Panc1 (cell line): ENCODE results near the gene YY1AP1. TPM values are rescaled to one million over a fixed set of nuclear protein-coding genes. Genes with fewer than 3 reads are reported as not detected.

Experiments
- ATAC-seq: fragments of 200-7000 bp; cut with Tn5 transposase; 2 replicates; pipeline ENCODE4 v1.9.1; 2020; ENCODE audit warnings: mild to moderate bottlenecking, moderate library complexity
- BruUV-seq: library from RNA; stranded (reverse); fragments of 400-500 nt; replicated peaks from 2 replicates; lab custom pipeline; 2021; lab: Mats Ljungman, UMichigan
- CTCF ChIA-PET: fragments of 300-600 bp; sonication (Branson Sonifier 250); formaldehyde crosslinking; loops from one replicate; lab custom pipeline; 2022; ENCODE audit warnings: antibody characterized with exemption; lab: Charles Lee
- POLR2A ChIA-PET: fragments of 300-600 bp; sonication (Branson Sonifier 250); formaldehyde crosslinking; loops from one replicate; lab custom pipeline; 2022; ENCODE audit warnings: antibody characterized with exemption; lab: Charles Lee
- DNase-seq: peaks from one replicate; pipeline ENCODE4 v3.0.0-alpha.2; 2010; ENCODE audit warnings: low read depth, low spot score
- H3K27ac ChIP-seq: 2 replicates; pipeline ENCODE4 v1.5.1; 2011; ENCODE audit warnings: mild to moderate bottlenecking, low read length, inconsistent platforms
- H3K27me3 ChIP-seq: fragments of 200-500 bp; sonication (Bioruptor generic); 2 replicates; pipeline ENCODE4 v1.6.0; 2014; ENCODE audit warnings: low read length, inconsistent platforms; ENCODE audit not compliant: control insufficient read depth, insufficient read depth
- H3K36me3 ChIP-seq: fragments of 200-500 bp; sonication (Bioruptor generic); 2 replicates; pipeline ENCODE4 v1.5.1; 2014; ENCODE audit warnings: inconsistent platforms, mild to moderate bottlenecking, low read length, moderate library complexity; ENCODE audit not compliant: control insufficient read depth, insufficient read depth
- H3K4me1 ChIP-seq: 2 replicates; pipeline ENCODE4 v1.5.1; 2011; ENCODE audit warnings: inconsistent platforms, mild to moderate bottlenecking, low read length, moderate library complexity; ENCODE audit not compliant: control insufficient read depth, insufficient read depth
- H3K4me3 ChIP-seq, 2 experiments: 2 replicates each; pipeline ENCODE4 v1.5.1; 2011 to 2012; ENCODE audit warnings: low read depth in 2 of 2, low read length in 2 of 2, mild to moderate bottlenecking in 2 of 2, inconsistent platforms in 1 of 2, moderate library complexity in 1 of 2
- H3K9me3 ChIP-seq: fragments of 200-500 bp; sonication (Bioruptor generic); 2 replicates; pipeline ENCODE4 v1.5.1; 2014; ENCODE audit warnings: low read depth, mild to moderate bottlenecking, inconsistent platforms, low read length, moderate library complexity; ENCODE audit not compliant: control insufficient read depth, insufficient read depth
- POLR2AphosphoS5 ChIP-seq: IDR thresholded peaks from 2 replicates; pipeline ENCODE4 v1.6.1; 2012; ENCODE audit warnings: mild to moderate bottlenecking, low read depth, low read length, moderate library complexity
- SIN3A ChIP-seq: IDR thresholded peaks from 2 replicates; pipeline ENCODE4 v1.6.1; 2012; ENCODE audit warnings: low read depth, mild to moderate bottlenecking, low read length, moderate library complexity, borderline replicate concordance; ENCODE audit not compliant: insufficient read depth
- TCF7L2 ChIP-seq: IDR thresholded peaks from 2 replicates; pipeline ENCODE4 v1.6.1; 2011; ENCODE audit warnings: mild to moderate bottlenecking, low read depth, low read length, inconsistent platforms
- in situ Hi-C: cut with HindIII; loops from 2 replicates; pipeline ENCODE4 v1.10.0; 2016; ENCODE audit warnings: low sequenced_read_pairs, low pct_unique_long_range_greater_than_20kb
- intact Hi-C: fragments of 100-400 bp; cut with micrococcal nuclease; formaldehyde crosslinking; loops from one replicate; pipeline ENCODE4 v1.10.0; 2022; ENCODE audit not compliant: unreplicated experiment
- total RNA-seq: library from RNA; stranded (reverse); gene quantifications from one replicate; pipeline ENCODE4 v1.2.1, GENCODE V29; 2021; ENCODE audit not compliant: unreplicated experiment
- TF ChIP-seq, protein P1 (sequence below), 2 experiments: IDR thresholded peaks; 2 replicates each; pipeline ENCODE4 v1.6.1; 2011 to 2012; ENCODE audit warnings: low read depth in 2 of 2, control low read depth in 1 of 2, low read length in 1 of 2, mild to moderate bottlenecking in 1 of 2, moderate library complexity in 1 of 2; ENCODE audit not compliant: insufficient read depth in 1 of 2
- TF ChIP-seq, protein P2 (sequence below): fragments of 450-650 bp; IDR thresholded peaks from 2 replicates; pipeline ENCODE4 v1.5.1; 2017; ENCODE audit warnings: mild to moderate bottlenecking

Gene YY1AP1
- total RNA-seq, 1 experiment from 2014 or later, result 58.7 TPM

DNA sequence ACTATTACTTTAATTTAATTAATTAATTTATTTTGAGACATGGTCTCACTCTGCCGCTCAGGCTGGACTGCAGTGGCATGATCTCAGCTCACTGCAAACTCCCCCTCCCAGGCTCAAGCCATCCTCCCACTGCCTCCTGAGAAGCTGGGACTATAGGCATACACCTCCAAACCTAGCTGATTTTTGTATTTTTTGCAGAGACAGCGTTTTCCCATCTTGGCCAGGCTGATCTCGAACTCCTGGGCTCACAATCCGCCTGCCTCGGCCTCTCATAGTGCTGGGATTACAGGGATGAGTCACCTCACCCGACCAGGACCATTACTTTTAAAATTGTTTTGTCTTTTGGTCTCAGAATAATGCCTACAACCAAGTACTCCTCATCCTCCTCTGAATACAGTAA, 15.6 kb downstream of the YY1AP1 start:
- H3K9me3 ChIP-seq, result no peaks in the 10 kb centered on the region
- H3K27me3 ChIP-seq, result no peaks in the 10 kb centered on the region
- ChIA-PET CTCF (no interaction called here), POLR2A (no interaction called here)
- H3K4me3 ChIP-seq, result no peak overlapping the region
- no TSS peak for BruUV-seq
- no peaks in the 10 kb centered on the region for H3K4me1 ChIP-seq
- intact Hi-C loops (no loop called here), in situ Hi-C loops (no loop called here)
- DNase-seq, result no peak
- no peak overlapping the region for H3K27ac ChIP-seq
- ATAC-seq, result no peak
- TF ChIP-seq TCF7L2, result no peak
- TF ChIP-seq, protein P1, sequence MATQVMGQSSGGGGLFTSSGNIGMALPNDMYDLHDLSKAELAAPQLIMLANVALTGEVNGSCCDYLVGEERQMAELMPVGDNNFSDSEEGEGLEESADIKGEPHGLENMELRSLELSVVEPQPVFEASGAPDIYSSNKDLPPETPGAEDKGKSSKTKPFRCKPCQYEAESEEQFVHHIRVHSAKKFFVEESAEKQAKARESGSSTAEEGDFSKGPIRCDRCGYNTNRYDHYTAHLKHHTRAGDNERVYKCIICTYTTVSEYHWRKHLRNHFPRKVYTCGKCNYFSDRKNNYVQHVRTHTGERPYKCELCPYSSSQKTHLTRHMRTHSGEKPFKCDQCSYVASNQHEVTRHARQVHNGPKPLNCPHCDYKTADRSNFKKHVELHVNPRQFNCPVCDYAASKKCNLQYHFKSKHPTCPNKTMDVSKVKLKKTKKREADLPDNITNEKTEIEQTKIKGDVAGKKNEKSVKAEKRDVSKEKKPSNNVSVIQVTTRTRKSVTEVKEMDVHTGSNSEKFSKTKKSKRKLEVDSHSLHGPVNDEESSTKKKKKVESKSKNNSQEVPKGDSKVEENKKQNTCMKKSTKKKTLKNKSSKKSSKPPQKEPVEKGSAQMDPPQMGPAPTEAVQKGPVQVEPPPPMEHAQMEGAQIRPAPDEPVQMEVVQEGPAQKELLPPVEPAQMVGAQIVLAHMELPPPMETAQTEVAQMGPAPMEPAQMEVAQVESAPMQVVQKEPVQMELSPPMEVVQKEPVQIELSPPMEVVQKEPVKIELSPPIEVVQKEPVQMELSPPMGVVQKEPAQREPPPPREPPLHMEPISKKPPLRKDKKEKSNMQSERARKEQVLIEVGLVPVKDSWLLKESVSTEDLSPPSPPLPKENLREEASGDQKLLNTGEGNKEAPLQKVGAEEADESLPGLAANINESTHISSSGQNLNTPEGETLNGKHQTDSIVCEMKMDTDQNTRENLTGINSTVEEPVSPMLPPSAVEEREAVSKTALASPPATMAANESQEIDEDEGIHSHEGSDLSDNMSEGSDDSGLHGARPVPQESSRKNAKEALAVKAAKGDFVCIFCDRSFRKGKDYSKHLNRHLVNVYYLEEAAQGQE (IDR thresholded peaks at IDR 0.05; ENCODE audit: insufficient read depth in 1 of 2, low read depth in 2 of 2, low read length in 1 of 2), result no peak
- TF ChIP-seq SIN3A, result no peak
- H3K36me3 ChIP-seq, result peaks cover 38% of the 10 kb centered on the region

DNA sequence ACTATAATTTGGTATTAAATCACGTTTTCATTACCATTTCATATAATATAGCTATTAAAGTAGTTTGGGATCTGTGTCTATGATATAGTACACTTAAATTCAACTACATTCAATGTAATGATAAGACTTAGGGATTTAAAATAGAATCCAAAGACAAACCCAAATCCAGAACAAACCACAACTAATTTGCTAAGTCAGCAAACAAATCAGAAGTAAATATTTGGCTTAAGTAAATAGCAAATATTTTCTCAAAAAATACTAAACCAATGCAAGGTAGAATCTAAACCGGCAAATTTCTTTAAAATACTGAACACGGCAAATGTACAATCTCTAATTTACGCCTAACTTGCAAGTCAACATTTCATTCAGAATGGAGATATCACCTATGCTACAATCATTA, 16.8 kb downstream of the YY1AP1 start:
- ATAC-seq (no peak), DNase-seq (no peak)
- no peak overlapping the region for H3K4me3 ChIP-seq
- no peaks in the 10 kb centered on the region for H3K9me3 ChIP-seq
- intact Hi-C loops (no loop called here), in situ Hi-C loops (no loop called here)
- CTCF ChIA-PET, result no interaction called here
- peaks cover 30% of the 10 kb centered on the region for H3K36me3 ChIP-seq
- H3K27ac ChIP-seq, result no peak overlapping the region
- POLR2A ChIA-PET, result interaction anchor here (0.6 kb wide), 1 partner anchor 186 kb away, joined by 6 read pairs; no protein-coding TSS in a partner anchor
- BruUV-seq, result no TSS peak
- H3K4me1 ChIP-seq, result no peaks in the 10 kb centered on the region
- no peaks in the 10 kb centered on the region for H3K27me3 ChIP-seq
- TF ChIP-seq, protein P2, sequence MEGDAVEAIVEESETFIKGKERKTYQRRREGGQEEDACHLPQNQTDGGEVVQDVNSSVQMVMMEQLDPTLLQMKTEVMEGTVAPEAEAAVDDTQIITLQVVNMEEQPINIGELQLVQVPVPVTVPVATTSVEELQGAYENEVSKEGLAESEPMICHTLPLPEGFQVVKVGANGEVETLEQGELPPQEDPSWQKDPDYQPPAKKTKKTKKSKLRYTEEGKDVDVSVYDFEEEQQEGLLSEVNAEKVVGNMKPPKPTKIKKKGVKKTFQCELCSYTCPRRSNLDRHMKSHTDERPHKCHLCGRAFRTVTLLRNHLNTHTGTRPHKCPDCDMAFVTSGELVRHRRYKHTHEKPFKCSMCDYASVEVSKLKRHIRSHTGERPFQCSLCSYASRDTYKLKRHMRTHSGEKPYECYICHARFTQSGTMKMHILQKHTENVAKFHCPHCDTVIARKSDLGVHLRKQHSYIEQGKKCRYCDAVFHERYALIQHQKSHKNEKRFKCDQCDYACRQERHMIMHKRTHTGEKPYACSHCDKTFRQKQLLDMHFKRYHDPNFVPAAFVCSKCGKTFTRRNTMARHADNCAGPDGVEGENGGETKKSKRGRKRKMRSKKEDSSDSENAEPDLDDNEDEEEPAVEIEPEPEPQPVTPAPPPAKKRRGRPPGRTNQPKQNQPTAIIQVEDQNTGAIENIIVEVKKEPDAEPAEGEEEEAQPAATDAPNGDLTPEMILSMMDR, result no peak
- TF ChIP-seq, protein P1 (IDR thresholded peaks at IDR 0.05; ENCODE audit: insufficient read depth in 1 of 2, low read depth in 2 of 2, low read length in 1 of 2), result no peak
- TF ChIP-seq SIN3A (no peak), TCF7L2 (no peak), POLR2AphosphoS5 (no peak)
